Measurements from ENCODE around the gene LRRTM3.

- TF ChIP-seq POLR2A (IDR thresholded peaks at IDR 0.05) = no peak
- TF ChIP-seq, protein P1, sequence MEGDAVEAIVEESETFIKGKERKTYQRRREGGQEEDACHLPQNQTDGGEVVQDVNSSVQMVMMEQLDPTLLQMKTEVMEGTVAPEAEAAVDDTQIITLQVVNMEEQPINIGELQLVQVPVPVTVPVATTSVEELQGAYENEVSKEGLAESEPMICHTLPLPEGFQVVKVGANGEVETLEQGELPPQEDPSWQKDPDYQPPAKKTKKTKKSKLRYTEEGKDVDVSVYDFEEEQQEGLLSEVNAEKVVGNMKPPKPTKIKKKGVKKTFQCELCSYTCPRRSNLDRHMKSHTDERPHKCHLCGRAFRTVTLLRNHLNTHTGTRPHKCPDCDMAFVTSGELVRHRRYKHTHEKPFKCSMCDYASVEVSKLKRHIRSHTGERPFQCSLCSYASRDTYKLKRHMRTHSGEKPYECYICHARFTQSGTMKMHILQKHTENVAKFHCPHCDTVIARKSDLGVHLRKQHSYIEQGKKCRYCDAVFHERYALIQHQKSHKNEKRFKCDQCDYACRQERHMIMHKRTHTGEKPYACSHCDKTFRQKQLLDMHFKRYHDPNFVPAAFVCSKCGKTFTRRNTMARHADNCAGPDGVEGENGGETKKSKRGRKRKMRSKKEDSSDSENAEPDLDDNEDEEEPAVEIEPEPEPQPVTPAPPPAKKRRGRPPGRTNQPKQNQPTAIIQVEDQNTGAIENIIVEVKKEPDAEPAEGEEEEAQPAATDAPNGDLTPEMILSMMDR (IDR thresholded peaks at IDR 0.05) = no peak
Observed at GRCh38 chr10:66990143-66990830, 64.5 kb downstream of the LRRTM3 start.

Data from adrenal gland (tissue), 5 donors.